D341Med (cell line): ENCODE data around the gene ECSIT.

Experiments
- DNase-seq: peaks from one replicate; pipeline ENCODE4 v3.0.0; 2012; ENCODE audit warnings: low spot score

ECSIT gene

DNA sequence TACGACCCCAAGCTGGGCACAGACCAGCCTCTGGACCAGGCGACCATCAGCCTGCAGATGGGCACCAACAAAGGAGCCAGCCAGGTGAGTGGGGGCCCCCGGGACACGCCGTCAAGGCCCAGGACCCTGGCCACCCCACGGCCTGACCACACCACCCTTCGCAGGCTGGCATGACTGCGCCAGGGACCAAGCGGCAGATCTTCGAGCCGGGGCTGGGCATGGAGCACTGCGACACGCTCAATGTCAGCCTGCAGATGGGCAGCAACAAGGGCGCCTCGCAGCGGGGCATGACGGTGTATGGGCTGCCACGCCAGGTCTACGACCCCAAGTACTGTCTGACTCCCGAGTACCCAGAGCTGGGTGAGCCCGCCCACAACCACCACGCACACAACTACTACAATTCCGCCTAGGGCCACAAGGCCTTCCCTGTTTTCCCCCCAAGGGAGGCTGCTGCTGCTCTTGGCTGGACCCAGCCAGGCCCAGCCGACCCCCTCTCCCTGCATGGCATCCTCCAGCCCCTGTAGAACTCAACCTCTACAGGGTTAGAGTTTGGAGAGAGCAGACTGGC, 20.5 kb upstream of the ECSIT start:
- DNase-seq: peak; percentile 25

DNA sequence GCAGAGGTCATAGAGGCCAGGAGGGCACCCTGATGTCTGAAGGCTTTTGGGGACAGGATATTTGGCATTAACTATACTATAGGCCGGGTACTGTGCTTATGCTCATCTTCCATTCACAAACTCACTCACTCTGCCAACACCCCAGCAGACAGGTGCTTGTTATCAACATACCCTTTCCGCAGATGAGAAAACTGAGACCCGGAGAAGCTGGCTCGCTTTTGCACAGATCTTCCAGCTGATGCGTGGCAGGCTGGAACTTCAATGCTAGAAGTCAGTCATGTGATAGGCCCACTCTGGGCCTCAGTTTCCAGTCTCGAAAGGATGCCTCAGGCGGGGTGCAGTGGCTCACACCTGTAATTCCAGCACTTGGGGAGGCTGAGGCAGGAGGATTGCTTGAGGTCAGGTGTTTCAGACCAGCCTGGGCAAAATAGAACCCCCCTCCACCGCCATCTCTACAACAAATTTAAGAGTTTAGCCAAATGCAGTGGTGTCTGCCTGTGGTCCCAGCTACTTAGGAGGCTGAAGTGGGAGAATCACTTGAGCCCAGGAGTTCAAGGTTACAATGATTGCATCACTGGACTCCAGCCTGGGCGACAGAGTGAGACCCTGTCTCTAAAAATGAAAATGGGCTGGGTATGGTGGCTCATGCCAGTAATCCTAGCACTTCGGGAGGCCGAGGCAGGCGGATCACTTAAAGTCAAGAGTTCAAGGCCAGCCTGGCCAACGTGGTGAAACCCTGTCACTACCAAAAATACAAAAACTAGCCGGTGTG, 19.2 kb upstream of the ECSIT start:
- DNase-seq: no peak

DNA sequence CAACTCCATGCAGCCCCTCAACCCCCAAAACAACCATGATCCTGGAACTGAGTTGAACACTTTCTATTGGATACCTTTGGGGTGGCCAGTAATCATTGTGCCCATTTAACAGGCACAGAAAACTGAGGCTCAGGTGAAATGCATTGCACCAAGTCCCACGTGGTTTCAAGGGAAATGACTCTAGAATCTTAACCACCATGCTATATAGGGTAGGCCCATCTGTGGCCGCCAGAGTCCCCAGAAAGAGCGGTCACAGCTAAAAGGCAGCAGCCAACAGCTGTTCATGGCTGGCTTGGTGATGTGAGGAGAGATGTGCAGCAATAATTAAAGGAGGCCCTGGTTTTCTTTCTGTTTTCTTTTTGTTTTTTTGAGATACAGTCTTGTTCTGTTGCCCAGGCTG, 12.3 kb upstream of the ECSIT start:
- no peak for DNase-seq

DNA sequence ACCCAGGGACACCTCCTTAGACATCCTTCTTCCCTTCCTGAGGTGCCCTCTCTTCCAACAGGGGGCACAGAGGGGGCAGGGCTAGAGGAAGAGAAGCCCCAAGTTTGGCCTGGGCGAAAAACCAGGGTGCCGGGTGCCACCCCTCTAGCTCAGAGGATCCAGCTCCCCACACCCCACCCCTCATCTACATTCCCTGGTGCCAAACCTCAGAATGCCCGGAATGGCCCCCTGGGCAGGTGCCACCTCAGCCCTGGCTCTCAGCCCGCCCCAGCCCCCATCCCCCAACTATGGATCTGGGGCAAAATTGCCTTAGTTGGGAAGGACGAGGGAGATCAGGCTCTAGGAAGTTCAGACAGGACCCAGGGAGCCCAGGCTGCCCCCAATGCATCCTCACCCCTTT, 11.7 kb upstream of the ECSIT start:
- DNase-seq: no peak

DNA sequence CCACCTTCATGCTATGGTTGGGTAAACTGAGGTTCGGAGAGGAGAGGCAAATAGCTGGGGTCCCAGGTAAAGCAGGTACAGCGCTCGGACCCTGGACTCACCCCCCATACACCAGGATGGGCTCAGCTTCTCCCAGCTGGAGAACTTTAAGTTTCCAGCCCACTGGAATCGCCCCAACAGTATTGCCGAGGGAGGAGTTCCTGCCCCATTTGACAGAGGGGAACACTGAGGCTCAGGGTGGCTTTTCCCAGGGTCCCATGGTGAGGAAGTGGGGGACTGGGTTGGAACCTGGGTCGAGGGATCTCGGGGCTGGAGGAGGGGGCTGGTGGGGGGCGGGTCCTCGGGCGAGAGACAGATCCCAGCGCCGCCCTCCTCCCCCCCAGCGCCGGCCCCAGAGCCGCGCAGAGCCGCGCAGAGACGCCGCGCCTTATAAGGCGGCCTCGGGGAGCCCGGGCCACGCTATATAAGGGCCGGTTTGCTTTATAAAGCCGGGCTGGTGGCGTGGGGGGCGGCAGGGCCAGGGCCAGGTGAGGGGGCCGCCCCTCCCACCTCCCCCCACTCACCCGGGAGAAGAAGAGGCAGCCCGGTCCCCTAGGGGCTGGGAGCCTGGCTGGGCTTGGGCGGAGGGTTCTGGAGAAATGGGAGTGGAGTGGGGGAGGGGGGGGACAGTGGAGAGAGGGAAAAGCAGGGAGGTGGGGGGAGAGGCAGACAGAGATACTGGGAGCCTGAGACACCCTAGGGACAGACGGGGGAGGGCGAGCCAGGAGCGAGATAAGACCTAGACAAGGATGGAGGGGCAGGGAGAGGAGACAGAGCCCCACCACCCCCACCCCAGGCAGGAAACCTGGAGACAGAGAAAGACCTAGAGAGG, 10.8 kb upstream of the ECSIT start:
- peak; percentile 68 for DNase-seq

- DNase-seq: no peak
Measured at GRCh38 chr19:11538232-11539036, 9.5 kb upstream of the ECSIT start, which contains the start of gene CNN1. Gene CNN1 (plus strand): TSS chr19:11538851. CDS start chr19:11538928, 77 bp downstream.

DNA sequence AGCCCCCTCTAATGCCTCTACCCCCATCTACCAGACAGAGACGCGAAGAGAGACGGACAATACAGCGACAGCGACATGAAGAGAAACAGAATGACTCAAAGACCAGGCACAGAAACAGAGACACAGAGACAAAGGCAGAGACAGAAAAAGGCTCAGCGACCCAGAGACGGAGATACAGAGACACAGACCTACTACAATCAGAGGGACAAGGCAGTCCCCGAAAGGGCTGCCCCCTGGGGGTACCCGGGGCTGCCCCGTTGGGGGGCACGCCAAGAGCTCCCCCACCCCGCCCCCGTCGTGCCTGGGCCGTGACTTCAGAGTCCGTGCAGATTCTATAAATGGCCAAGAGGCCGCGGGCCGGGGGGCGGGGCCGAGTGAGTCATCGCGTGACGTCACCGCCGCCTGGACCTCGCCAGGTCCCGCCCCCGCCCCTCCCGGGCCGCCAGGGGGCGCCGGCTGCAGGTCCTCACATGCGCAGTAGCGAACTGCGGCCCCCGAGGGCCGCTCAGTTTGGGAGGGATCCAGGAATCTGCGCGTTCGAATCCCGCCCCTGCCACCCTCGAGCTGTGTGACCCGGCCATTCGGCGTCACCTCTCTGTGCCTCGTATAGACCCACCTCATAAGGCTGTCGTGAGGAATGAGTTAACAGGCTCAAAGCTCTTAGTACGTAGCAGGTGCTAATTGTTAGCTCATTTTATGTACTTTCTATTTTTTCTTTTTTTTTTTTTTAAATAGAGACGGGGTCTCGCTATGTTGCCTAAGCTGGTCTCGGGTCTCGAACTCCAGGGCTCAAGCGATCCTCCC, 7.1 kb upstream of the ECSIT start:
- DNase-seq: peak; percentile 99

- DNase-seq: no peak
Measured at GRCh38 chr19:11534948-11535347, 6.0 kb upstream of the ECSIT start.

GRCh38 chr19:11534538-11534937, 5.6 kb upstream of the ECSIT start:
- DNase-seq: no peak

DNA sequence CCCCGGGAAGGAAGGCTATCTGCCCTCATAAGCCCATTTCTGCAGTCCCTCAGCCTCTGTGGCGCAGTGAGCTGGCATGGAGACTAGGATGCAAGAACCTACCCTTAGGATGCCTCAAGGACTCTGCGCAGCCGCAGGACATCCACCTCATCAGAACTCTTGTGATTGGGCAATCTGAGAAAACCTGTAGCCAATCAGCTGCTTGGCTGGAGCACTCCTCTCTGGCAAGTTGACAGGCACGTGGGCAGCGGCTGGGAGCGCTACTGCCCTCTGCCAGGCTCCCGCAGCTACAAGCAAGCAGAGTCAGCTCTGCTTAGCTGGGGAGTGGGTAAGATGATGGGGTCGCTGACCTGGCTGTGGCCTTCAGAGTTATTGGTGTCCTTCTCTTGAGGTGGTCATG, 1.5 kb upstream of the ECSIT start:
- peak; percentile 91 for DNase-seq

GRCh38 chr19:11519138-11519537, 9.8 kb downstream of the ECSIT start:
- no peak for DNase-seq

DNA sequence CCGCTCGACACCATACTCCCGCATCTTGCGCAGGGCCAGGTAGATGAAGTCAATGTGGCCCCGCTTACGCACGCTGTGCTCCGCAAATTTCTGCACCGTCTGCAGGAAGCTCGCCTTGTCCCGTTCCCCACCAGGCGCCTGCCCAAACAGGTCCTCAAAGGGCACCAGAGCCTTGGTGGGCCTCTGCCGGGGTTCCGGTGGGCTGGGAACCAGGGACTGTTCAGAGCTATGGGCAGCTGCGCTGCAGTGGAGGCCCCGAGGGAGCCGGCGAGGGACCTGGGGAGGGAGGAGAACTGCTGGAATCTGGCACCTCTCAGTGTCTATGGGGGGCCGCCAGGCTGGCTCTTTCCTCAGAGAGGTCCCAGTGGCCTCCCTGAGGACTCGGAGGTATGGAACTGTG, 15.0 kb downstream of the ECSIT start:
- peak; percentile 22 for DNase-seq

GRCh38 chr19:11510444-11510843, 18.5 kb downstream of the ECSIT start:
- no peak for DNase-seq

- DNase-seq: peak; percentile 25
Measured at GRCh38 chr19:11507370-11508078, 21.4 kb downstream of the ECSIT start.

GRCh38 chr19:11506967-11507366, 22.0 kb downstream of the ECSIT start:
- no peak for DNase-seq

DNA sequence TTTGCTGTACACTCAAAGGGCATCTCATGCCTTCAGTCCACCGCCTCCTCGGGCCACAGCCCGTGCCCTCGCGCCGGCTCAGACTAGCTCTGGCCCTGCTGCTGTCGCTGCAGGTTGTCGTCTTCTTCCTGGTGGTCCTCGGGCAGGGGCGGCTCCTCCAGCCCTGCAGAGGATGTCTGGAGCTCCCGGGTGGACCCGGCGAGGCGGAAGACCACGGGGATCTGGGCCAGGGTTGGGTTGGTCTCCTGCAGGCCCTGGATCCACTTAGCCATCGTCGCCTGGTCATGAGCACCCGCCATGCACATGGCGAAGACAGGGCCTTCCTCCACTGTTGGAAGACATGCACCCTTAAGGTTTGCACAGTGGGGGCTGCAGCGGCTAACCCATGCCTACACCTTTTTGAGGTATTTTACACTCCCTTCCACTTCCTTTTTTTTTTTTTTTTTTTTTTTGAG, 22.8 kb downstream of the ECSIT start:
- DNase-seq: no peak

DNA sequence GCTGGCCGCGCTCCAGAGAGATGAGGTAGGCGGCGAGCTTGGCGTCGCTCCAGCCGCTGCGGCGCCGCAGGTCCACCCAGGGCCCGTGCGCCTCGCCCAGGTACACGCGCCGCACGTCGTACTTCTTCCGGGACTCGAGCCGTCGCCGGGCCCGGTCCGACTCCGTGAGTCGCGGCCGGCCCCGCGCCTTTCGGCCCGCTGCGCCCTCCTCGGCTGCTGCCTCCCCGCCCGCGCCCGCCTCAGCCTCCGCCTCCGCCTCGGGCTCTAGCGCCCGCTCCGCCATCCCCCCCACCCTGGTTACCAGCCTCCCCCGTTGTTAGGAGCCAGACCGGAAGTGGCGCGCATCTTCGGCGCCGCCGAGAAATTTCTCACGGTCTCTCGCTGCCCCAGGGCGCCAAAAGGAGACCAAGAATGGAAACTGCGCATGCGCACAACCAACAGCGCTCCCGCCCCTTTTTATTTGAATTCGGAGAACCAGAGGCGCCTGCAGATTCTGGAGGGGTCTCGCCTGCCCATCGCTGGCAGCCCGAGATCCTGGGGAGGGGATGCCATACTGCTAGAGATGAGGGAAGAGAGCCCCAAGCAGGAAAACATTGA, 23.3 kb downstream of the ECSIT start, which contains the start of gene ZNF653:
ZNF653 (minus strand) TSS at position 336 of the 597 bp plus-strand sequence; CDS start at position 283, 53 bp downstream.
- peak; percentile 96 for DNase-seq

DNA sequence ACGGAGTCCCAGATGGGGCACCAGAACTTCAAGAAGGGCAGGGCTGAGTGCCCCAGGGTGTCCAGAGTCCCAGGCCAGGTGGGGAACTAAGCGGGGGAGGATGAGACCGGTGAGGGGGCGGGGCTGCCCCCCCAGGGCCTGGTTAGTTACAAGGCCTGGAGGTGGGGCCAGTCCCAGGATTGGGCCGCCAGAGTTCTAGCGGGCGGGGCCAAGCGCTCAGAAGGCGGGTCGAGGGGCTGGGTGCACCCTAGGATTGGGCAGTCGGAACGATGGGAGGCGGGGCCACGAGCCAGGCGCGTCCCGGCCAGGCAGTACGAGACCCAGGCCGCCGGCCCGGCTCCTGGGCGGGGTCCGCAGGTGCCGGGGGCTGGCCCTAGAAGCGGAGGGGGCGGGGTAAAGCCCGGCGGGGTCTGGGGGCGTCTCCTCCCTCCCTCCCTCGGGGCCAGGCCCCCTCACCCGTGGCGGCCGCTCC, 23.9 kb downstream of the ECSIT start:
- DNase-seq: peak; percentile 98

- DNase-seq: peak; percentile 14
Measured at GRCh38 chr19:11504502-11505031, 24.4 kb downstream of the ECSIT start.
